Body of pancreas (tissue), 4 donors: ENCODE results near the gene TMEM98.
"Not testable (repeated sequence)": the region's sequence is repeated elsewhere in the genome, so short reads cannot be mapped to it uniquely, and the experiment has no call there.

Source experiments
- POLR2A ChIP-seq, 3 donors: fragments of 450-650 bp; IDR thresholded peaks; one replicate each; pipeline ENCODE4 v1.6.1; 2016; ENCODE audit warnings: antibody characterized with exemption in 3 of 3, mild to moderate bottlenecking in 2 of 3
- TF ChIP-seq, protein P1 (sequence below), 7 experiments: fragments of 450-650 bp in 4 of 7; fragments of 200-600 bp in 3 of 7; sonication (generic) in 3 of 7; IDR thresholded peaks; one replicate each; pipeline ENCODE4 v1.5.1; 2016 to 2019; ENCODE audit warnings: antibody characterized with exemption in 7 of 7

DNA sequence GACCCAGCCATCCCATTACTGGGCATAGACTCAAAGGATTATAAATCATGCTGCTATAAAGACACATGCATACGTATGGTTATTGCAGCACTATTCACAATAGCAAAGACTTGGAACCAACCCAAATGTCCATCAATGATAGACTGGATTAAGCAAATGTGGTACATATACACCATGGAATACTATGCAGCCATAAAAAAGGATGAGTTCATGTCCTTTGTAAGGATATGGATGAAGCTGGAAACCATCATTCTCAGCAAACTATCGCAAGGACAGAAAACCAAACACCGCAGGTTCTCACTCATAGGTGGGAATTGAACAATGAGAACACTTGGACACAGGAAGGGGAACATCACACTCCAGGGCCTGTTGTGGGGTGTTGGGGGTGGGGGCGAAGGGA lies 41.3 kb downstream of the TMEM98 start:
- TF ChIP-seq, protein P1, sequence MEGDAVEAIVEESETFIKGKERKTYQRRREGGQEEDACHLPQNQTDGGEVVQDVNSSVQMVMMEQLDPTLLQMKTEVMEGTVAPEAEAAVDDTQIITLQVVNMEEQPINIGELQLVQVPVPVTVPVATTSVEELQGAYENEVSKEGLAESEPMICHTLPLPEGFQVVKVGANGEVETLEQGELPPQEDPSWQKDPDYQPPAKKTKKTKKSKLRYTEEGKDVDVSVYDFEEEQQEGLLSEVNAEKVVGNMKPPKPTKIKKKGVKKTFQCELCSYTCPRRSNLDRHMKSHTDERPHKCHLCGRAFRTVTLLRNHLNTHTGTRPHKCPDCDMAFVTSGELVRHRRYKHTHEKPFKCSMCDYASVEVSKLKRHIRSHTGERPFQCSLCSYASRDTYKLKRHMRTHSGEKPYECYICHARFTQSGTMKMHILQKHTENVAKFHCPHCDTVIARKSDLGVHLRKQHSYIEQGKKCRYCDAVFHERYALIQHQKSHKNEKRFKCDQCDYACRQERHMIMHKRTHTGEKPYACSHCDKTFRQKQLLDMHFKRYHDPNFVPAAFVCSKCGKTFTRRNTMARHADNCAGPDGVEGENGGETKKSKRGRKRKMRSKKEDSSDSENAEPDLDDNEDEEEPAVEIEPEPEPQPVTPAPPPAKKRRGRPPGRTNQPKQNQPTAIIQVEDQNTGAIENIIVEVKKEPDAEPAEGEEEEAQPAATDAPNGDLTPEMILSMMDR (IDR thresholded peaks at IDR 0.05) = not testable (repeated sequence)
- TF ChIP-seq POLR2A (IDR thresholded peaks at IDR 0.05) = not testable (repeated sequence)
